Tibial nerve (tissue), 4 donors: ENCODE measurements around the gene EFR3B. TPM values are rescaled to one million over a fixed set of nuclear protein-coding genes. Genes with fewer than 3 reads are reported as not detected.
A peak's percentile ranks its signal among the peaks of the same experiment; 100 is the strongest.
"Not testable (repeated sequence)": the region's sequence is repeated elsewhere in the genome, so short reads cannot be mapped to it uniquely, and the experiment has no call there.

Experiments
- DNase-seq, 2 donors: peaks; one replicate each; pipeline ENCODE4 v3.0.0-alpha.2; 2019; ENCODE audit warnings: low spot score in 2 of 2
- H3K27ac ChIP-seq, 4 donors: fragments of 200-600 bp; sonication (generic) in 3 of 4; one replicate each; pipeline ENCODE4 v1.5.1; 2017 to 2019; ENCODE audit warnings: mild to moderate bottlenecking in 1 of 4
- H3K27me3 ChIP-seq, 2 donors: fragments of 200-600 bp; sonication (generic) in 1 of 2; one replicate each; pipeline versions ENCODE4 v1.5.1 to v1.6.0; 2017 to 2019
- H3K36me3 ChIP-seq, 3 donors: fragments of 200-600 bp; sonication (generic); one replicate each; pipeline ENCODE4 v1.5.1; 2018 to 2019
- H3K4me1 ChIP-seq, 4 donors: fragments of 200-600 bp; sonication (generic) in 3 of 4; one replicate each; pipeline ENCODE4 v1.5.1; 2017 to 2019
- H3K4me3 ChIP-seq, 4 donors: fragments of 200-600 bp; sonication (generic) in 3 of 4; one replicate each; pipeline ENCODE4 v1.5.1; 2017 to 2019; ENCODE audit warnings: mild to moderate bottlenecking in 1 of 4, moderate library complexity in 1 of 4
- H3K9me3 ChIP-seq, 4 donors: fragments of 200-600 bp; sonication (generic) in 3 of 4; one replicate each; pipeline ENCODE4 v1.5.1; 2017 to 2019
- CTCF ChIP-seq, 5 experiments: fragments of 200-600 bp in 3 of 5; fragments of 450-650 bp in 2 of 5; sonication (generic) in 3 of 5; IDR thresholded peaks; one replicate each; pipeline ENCODE4 v1.5.1; 2016 to 2019; ENCODE audit warnings: antibody characterized with exemption in 5 of 5, mild to moderate bottlenecking in 3 of 5, moderate library complexity in 2 of 5
- EP300 ChIP-seq, 2 donors: sonication (generic); formaldehyde crosslinking; IDR thresholded peaks; one replicate each; pipeline ENCODE4 v1.6.1; 2017; ENCODE audit warnings: antibody characterized with exemption in 2 of 2, mild to moderate bottlenecking in 1 of 2
- POLR2A ChIP-seq, 2 donors: fragments of 450-650 bp; IDR thresholded peaks; one replicate each; pipeline ENCODE4 v1.6.1; 2017; ENCODE audit warnings: antibody characterized with exemption in 2 of 2, mild to moderate bottlenecking in 2 of 2, moderate library complexity in 2 of 2
- WGBS, 2 donors: methylation state at CpG; one replicate each; pipeline ENCODE4 v1.1.5; 2018; 5-methylcytosine and 5-hydroxymethylcytosine counted together
- total RNA-seq, 4 donors: library from RNA; depleted of rRNA; stranded (reverse); fragments of >200 nt; gene quantifications; one replicate each; pipeline ENCODE4 v1.1.0, GENCODE V29; 2016

EFR3B gene
- total RNA-seq, 4 donors from 2014 or later, result 5.4 to 7.1 (median 5.7) TPM

GRCh38 chr2:25125976-25126375 lies 84.1 kb downstream of the EFR3B start:
- 79 to 83% methylated on average over 4 of the region's 4 CpGs for WGBS, 2 donors
- no peak for TF ChIP-seq EP300 (IDR thresholded peaks at IDR 0.05)
- TF ChIP-seq CTCF (IDR thresholded peaks at IDR 0.05), result no peak
- no peak for TF ChIP-seq POLR2A (IDR thresholded peaks at IDR 0.05)
- Histone ChIP-seq H3K27ac (no peak overlapping the region), H3K4me1 (peaks cover 0 to 21% (median 2%) of the 10 kb centered on the region in 4 donors), H3K9me3 (no peaks in the 10 kb centered on the region), H3K4me3 (no peak overlapping the region), H3K36me3 (peaks cover 0 to 11% (median 0%) of the 10 kb centered on the region in 3 donors), H3K27me3 (no peaks in the 10 kb centered on the region)
- DNase-seq, result no peak

- Histone ChIP-seq H3K27ac (peak overlapping the region in 2 of 4 donors; percentile 60 to 77), H3K4me1 (peaks cover 0 to 32% (median 9%) of the 10 kb centered on the region in 4 donors)
- 61 to 70% methylated on average over 3 of the region's 3 CpGs for WGBS, 2 donors
- H3K9me3 ChIP-seq, H3K36me3 ChIP-seq, DNase-seq, H3K27me3 ChIP-seq, H3K4me3 ChIP-seq: not testable (repeated sequence)
Measured at GRCh38 chr2:25127071-25127470, 85.2 kb downstream of the EFR3B start.

GRCh38 chr2:25127646-25128045 lies 85.8 kb downstream of the EFR3B start:
- H3K9me3 ChIP-seq, result no peaks in the 10 kb centered on the region
- peak overlapping the region in 2 of 4 donors; percentile 60 to 77 for H3K27ac ChIP-seq
- H3K4me1 ChIP-seq, result peaks cover 0 to 35% (median 10%) of the 10 kb centered on the region in 4 donors
- no peak for DNase-seq
- no peak overlapping the region for H3K4me3 ChIP-seq
- H3K36me3 ChIP-seq, result peaks cover 0 to 4% (median 0%) of the 10 kb centered on the region in 3 donors
- TF ChIP-seq EP300 (IDR thresholded peaks at IDR 0.05), result no peak
- TF ChIP-seq CTCF (IDR thresholded peaks at IDR 0.05), result no peak
- no peak for TF ChIP-seq POLR2A (IDR thresholded peaks at IDR 0.05)
- H3K27me3 ChIP-seq, result no peaks in the 10 kb centered on the region
- 19 to 40% methylated on average over 5 of the region's 5 CpGs for WGBS, 2 donors

- Histone ChIP-seq H3K27ac (peak overlapping the region in 2 of 4 donors; percentile 66 to 87), H3K4me3 (no peak overlapping the region), H3K9me3 (no peaks in the 10 kb centered on the region), H3K4me1 (peaks cover 0 to 35% (median 10%) of the 10 kb centered on the region in 4 donors), H3K36me3 (peaks cover 0 to 3% (median 0%) of the 10 kb centered on the region in 3 donors), H3K27me3 (no peaks in the 10 kb centered on the region)
- peak in 2 of 5 experiments; percentile 12 to 19 for TF ChIP-seq CTCF (IDR thresholded peaks at IDR 0.05)
- TF ChIP-seq EP300 (IDR thresholded peaks at IDR 0.05), result no peak
- no peak for TF ChIP-seq POLR2A (IDR thresholded peaks at IDR 0.05)
- WGBS, 2 donors, result 87% methylated on average over 15 of the region's 15 CpGs
- DNase-seq, result no peak
Measured at GRCh38 chr2:25129901-25130520, 88.1 kb downstream of the EFR3B start.

- H3K27me3 ChIP-seq, result no peaks in the 10 kb centered on the region
Measured at GRCh38 chr2:25131253-25131566, 89.3 kb downstream of the EFR3B start.

More at GRCh38 chr2:25131253-25131566, 89.3 kb downstream of the EFR3B start:
- 83 to 85% methylated on average over 23 to 24 of the region's 24 CpGs for whole genome bisulfite sequencing, 2 donors
- DNase-seq, result no peak
- Histone ChIP-seq H3K4me3 (peak overlapping the region in 2 of 4 donors; percentile 19 to 49), H3K4me1 (peaks cover 0 to 35% (median 10%) of the 10 kb centered on the region in 4 donors), H3K9me3 (no peaks in the 10 kb centered on the region), H3K36me3 (peaks cover 0 to 15% (median 0%) of the 10 kb centered on the region in 3 donors), H3K27ac (peak overlapping the region; percentile 19 to 87 (median 49))
- no peak for TF ChIP-seq POLR2A (IDR thresholded peaks at IDR 0.05)
- no peak for TF ChIP-seq EP300 (IDR thresholded peaks at IDR 0.05)
- TF ChIP-seq CTCF (IDR thresholded peaks at IDR 0.05), result no peak
